Fibroblast of skin of scalp (primary cell): ENCODE results near the gene TWIST1. TPM values are rescaled to one million over a fixed set of nuclear protein-coding genes. Genes with fewer than 3 reads are reported as not detected.

Experiments
- DNase-seq: peaks from one replicate; pipeline ENCODE4 v3.0.0-alpha.2; 2013
- polyA plus RNA-seq, 2 experiments: library from polyadenylated mRNA; unstranded; fragments of 120-200 nt; gene quantifications; one replicate each; pipeline ENCODE4 v1.2.1, GENCODE V29; 2013; ENCODE audit not compliant: insufficient read length in 2 of 2

TWIST1 gene
- polyA plus RNA-seq (2013, experiment 1 of 2; ENCODE audit: insufficient read length) = 129 TPM
- polyA plus RNA-seq (2013, experiment 2 of 2; ENCODE audit: insufficient read length) = 124 TPM

- DNase-seq = peak; percentile 100
Observed at GRCh38 chr7:19117091-19117869, at the start of gene TWIST1. TWIST1 (minus strand) TSS chr7:19117636; CDS start chr7:19117321, 315 bp downstream.

DNA sequence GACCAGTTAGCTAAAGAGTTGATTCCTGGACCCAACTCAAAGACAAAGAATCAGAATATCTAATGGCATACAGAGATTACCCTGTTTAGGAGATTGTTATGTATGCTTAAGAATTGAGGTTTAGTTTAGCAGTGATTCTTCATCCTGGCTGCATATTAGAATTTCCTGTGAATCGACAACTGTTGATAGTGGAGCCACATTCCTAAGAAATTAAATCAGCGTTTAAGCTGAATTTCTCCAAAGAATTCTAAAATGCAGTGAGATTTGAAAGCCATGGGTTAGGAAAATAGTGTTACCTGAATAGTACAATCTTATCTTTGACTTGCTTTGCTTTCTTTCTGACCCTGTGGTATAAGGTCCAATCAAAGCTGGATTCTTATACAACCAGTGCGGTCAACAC, 44.2 kb upstream of the TWIST1 start:
- DNase-seq = no peak

DNA sequence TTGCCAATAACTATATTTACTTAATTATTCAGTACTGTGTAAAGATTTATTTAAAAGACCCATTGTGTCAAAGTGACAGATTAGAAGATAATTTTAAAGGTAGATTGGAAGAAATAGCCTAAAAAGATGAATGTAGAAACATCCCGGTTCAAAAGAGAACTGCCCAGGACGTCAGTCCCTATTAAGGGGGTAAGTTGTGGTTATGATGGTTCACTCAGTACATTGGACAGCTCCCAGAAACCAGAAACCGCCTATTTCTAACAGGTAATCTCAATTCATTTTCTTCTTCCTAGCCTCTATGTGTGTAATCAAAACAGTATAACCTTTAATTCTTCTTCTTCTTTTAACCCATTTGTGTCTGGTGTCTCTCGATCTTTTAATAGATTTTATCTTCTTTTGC, 29.3 kb upstream of the TWIST1 start:
- peak; percentile 41 for DNase-seq

GRCh38 chr7:19145434-19146115, 28.1 kb upstream of the TWIST1 start:
- DNase-seq = no peak

GRCh38 chr7:19144661-19145433, 27.4 kb upstream of the TWIST1 start, which contains the start of gene FERD3L:
FERD3L (minus strand) TSS chr7:19145421; CDS start chr7:19145362, 59 bp downstream.
- DNase-seq = no peak

DNA sequence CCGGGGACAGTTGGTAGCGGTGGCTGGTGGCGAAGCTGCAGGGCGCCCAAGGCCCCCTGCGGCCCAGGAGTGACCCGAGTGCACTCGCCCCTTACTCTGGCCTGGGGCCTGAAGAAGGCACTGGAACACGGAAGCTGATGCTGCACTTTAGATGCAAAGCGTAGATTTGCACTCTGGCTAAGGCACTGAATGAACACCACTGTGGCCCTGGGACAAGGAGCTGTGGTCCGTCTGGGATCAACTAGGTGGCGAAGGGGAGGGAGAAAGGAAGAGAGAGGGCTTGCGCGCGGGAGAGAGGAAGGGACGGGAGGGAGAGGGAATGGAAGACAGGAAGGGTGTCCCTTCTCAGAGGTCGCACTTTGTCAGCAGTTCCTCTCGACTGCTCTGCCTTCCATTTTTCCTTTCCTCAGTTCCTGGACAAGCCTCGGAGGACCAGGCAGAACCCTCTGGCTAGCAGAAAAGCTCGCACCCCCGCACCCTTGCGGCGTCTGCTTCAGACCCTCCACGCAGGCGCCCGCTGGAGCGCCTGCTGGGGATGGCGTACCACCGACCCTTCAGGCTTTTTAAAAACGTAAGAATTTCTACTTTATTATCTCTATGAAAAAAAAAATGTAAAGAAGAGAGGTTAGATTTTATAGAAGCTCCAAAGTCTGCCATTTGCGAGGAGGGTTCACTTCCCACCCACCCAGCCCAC, 26.6 kb upstream of the TWIST1 start:
- no peak for DNase-seq

GRCh38 chr7:19139706-19140327, 22.4 kb upstream of the TWIST1 start:
- no peak for DNase-seq

- DNase-seq = peak; percentile 61
Observed at GRCh38 chr7:19133886-19134285, 16.4 kb upstream of the TWIST1 start.

- no peak for DNase-seq
Observed at GRCh38 chr7:19133390-19133789, 16.0 kb upstream of the TWIST1 start.

DNA sequence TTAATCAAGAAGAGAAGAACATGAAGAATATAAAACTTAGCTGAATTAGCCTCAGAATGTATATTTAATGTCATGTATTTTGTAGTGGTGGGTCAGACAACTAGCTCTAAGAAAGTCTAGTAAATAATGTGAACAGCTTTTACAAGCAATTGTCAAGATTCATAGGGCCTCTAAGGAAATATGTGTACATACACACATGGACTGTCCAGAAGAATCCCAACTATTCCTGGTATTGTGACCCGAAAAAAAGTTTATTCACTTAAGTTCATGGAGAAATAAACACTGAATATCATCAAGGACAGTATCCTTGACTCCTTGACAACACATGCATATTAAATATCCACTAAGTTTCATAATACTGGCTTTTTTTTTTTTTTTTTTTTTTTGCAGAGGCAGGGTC, 11.4 kb upstream of the TWIST1 start:
- DNase-seq = peak; percentile 49

- peak; percentile 69 for DNase-seq
Observed at GRCh38 chr7:19121977-19122588, 4.6 kb upstream of the TWIST1 start.

DNA sequence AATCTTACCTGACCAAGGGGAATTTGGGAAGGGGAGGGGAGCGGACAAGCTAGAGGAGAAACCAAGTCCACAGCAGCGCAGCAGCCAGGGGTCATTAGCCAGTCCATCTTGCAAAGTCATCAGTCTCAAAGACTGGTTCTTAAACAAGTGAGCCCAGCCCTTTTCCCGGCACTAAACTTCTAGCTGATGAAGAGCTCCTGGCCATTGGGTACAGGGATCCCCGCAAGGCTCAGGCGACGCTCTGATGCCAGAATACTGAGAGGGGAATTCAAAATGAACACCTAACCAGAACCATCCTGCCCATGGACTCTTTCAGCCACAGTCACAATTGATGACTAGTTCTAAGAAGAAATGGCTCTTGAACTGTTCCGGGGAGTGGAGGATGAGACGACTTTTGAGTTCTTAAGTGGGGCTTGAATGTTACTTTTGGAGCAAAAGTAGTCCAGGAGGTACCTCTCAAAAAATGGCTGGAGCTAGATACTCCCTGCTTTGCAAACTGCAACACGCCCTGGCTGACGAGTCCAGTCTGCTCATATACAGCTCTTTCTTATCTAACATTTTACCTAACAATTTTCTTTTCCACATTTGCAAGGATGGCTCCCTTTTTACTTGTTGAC, 2.5 kb upstream of the TWIST1 start:
- no peak for DNase-seq

DNA sequence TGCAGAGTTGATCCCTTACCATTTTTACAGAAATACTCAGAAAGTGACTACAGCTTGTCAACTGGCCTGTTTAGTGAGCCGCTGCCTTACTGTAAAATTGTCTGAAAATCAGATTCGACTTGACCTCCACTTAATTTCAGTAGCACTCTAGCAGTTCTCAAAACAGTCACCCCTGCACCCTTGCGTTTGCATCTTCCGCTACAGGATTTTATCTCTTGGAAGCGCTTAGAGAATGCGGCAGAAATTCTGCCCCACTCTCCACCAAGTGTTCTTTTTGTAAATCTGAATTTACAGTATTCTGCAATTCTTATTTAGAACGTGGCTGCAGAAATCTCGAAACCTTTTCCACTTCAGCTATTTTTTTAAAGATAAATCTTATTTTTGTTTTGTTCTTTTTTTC, 1.9 kb upstream of the TWIST1 start:
- no peak for DNase-seq

GRCh38 chr7:19118636-19119371, 1.4 kb upstream of the TWIST1 start:
- peak; percentile 71 for DNase-seq

DNA sequence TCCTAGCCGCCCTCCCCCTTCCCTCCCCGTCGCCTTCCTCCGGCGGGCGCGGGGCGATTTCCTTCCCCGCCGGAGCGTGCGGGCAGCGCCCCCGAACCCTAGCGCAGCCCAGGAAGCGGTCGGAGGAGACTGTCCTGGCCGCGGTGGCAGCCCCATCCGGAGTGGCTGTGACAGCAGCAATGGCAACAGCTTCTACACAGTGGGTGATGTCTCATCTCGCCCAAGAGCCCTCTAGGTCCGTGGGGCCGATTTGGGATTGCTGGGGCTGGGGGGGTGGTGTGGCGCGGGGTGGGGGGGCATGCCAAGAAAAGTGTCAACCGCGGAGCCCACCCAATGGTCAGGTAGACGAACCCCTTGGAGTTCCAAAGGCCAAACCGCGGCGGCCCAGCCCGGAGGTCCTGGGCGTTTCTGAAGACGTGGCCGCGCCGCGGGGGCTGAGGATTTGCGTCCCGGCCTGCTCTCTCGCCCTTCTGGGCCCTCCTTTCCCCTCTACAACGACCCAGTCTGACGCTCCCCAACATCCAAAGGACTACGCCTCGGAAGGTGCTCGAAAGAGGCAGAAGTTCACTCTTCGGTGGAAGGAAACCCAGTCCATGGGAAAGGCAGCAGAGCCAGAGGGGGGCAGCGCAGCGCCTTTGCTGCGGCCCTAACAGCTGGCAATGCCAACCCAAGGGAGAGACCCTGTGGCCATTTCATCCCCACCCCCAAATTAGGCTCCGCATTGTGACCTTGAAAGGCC, 603 bp upstream of the TWIST1 start:
- DNase-seq = peak; percentile 63

DNA sequence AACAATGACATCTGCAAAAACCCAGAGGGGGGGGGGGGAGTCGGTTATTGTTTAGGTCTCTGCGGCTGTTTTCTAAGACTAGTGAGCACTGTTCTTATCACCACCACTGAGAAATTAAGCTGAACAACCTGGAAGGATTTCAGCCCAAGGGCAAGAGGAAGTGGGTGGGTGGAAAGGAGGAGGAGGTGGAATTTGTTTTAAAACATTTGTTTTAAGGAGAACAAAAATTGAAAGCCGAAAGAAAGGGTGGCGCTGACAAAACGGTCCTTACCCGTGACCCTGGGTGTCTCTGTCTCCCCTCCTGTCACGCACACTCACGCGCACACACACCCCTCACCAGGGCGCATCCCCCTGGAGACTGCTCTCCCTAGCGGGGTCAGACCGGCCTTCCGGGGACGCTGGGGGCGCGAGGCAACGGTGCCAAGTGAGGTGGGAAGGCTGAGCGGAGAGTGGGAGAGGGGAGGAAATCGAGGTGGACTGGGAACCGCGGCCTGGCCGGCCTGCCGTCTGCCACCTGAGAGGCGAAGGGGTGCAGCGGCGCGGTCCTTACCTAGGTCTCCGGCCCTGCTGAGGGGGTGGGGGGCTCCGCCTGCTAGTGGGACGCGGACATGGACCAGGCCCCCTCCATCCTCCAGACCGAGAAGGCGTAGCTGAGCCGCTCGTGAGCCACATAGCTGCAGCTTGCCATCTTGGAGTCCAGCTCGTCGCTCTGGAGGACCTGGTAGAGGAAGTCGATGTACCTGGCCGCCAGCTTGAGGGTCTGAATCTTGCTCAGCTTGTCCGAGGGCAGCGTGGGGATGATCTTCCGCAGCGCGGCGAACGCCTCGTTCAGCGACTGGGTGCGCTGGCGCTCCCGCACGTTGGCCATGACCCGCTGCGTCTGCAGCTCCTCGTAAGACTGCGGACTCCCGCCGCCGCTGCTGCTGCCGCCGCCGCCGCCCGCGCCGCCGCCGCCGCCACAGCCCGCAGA, 1.0 kb downstream of the TWIST1 start:
- DNase-seq = peak; percentile 42

- DNase-seq = no peak
Observed at GRCh38 chr7:19114551-19114855, 2.9 kb downstream of the TWIST1 start.

DNA sequence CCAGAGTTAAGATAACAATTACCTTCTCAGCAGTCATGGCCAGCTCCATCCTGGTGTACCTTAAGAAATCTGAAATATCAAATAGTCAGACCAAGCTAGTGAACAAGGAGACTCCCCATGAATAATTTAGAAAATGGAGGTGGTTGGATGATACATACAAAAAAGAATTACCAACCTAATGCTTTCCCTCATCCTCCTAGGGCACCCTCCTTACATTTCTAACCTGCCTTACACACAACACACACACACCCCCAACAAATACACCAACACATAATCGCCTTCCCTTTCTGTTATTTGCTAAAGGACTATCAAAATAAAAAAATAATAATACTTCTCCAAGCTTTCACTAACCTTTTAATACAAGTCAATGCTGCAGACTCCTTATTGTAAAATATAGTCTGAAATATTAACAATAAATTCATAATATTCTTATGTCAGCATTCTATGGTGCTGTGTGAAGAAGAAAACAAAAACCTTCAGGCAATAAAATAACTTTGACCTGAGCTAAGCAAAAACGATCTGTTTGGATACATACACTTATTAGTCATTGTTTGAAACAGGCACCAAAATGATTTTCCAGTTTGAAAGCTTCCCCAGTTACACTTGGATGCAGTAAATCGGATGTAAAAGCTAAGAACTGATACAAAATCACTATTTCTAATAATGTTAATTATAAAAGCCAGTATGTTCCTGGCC, 3.4 kb downstream of the TWIST1 start:
- peak; percentile 29 for DNase-seq
